Kidney glomerular epithelial cell (primary cell): Measurements from ENCODE around the gene RETN.

Source experiments
- DNase-seq: peaks from one replicate; lab custom pipeline; 2025; lab: John Stamatoyannopoulos, UW

The RETN gene

GRCh38 chr19:7668842-7669241, at the start of gene RETN:
TSS of gene RETN (plus strand) at chr19:7669049. CDS start at chr19:7669327, 278 bp downstream.
- no peak for DNase-seq

- no peak for DNase-seq
These were observed 49.0 kb upstream of the RETN start for GRCh38 chr19:7619671-7620441.

- DNase-seq, result no peak
These were observed 48.1 kb upstream of the RETN start for GRCh38 chr19:7620442-7621412.

DNA sequence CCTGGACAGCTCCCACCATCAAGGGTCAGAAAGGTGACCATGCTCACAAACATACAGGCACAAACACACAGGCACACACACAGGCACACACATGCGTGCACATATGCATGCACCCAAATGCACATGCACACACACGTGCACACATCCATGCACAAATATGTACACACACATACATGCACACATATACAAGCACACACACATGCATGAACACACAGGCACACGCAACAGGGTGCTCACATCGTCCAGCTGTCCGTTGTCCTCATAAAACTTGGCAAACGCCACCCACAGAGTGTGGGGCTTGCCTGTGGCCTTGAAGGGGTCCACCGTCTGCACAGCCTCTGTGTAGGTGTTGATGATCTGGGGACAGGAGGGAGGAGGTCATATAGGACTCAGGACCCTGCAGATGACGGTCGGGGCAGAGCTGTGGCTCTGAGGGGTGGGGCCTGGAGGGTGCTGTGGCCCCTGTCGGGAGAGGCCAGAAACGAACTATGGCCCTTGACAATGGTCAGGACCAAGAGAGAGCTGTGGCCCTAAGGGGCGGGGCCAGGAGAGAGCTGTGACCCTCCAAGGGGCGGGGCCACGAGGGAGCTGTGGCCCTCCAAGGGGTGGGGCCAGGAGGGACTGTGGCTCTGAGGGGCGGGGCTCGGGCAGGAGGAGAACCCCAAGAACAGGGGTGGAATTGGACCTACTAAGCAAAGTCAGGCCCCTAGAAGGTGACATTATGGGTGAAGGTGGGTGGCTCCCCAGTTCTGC, 45.7 kb upstream of the RETN start:
- DNase-seq, result no peak

DNA sequence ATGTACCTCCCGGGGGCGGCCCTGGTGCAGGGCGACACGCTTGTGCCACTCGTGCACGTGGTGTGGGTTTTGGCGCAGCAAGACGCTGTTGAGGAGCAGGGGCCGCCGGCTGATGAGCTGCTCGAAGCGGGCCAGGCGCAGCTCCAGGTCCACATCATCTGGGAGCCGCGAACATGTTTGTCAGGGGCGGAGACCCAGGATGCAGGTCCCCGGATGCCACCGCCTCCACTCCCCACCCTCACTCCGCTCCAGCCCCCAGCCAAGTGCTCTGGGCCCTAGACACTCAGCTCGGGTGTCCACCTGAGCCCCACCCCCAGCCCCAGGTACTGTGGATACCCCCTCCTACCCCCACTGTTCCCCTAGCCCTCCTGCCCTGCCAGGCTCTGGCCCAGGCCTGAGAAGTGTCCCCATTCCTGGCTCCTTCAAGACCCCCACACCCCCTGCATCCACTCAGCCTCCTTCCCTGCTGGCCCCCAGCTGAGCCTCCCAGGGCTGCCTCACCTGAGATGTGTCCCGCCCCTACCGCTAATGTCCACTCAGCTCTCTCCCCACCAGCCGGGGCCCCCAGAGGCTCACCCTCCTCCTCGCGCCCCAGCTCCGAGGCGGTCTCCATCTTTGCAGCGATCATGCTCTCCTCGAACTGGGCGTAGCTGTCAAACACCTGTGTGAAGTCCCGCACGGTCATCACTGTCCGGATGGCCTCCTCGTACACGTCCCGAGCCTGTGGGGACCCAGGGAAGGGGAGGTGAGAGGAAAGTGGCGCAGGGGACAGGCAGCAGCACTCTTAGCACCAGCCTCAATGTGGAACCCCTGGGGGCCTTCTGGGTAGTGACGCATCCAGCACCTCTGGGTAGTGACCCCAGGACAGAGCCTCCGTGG, 44.9 kb upstream of the RETN start:
- no peak for DNase-seq

- DNase-seq, result no peak
These were observed 44.0 kb upstream of the RETN start for GRCh38 chr19:7624810-7625209.

- no peak for DNase-seq
These were observed 43.0 kb upstream of the RETN start for GRCh38 chr19:7625763-7626372.

GRCh38 chr19:7627166-7627565, 41.7 kb upstream of the RETN start:
- DNase-seq, result no peak

- DNase-seq, result no peak
These were observed 40.1 kb upstream of the RETN start for GRCh38 chr19:7628589-7629311.

- peak; percentile 99 for DNase-seq
These were observed 39.3 kb upstream of the RETN start, which contains the start of the genes PET100 and XAB2 for GRCh38 chr19:7629347-7630054. TSS of gene PET100 (plus strand) at chr19:7629793. CDS start at chr19:7629834, 41 bp downstream. TSS of gene XAB2 (minus strand) at chr19:7629545. CDS start at chr19:7629527, 18 bp downstream.

- no peak for DNase-seq
These were observed 37.3 kb upstream of the RETN start for GRCh38 chr19:7631577-7631976.

- no peak for DNase-seq
These were observed 36.3 kb upstream of the RETN start for GRCh38 chr19:7632340-7633203.

DNA sequence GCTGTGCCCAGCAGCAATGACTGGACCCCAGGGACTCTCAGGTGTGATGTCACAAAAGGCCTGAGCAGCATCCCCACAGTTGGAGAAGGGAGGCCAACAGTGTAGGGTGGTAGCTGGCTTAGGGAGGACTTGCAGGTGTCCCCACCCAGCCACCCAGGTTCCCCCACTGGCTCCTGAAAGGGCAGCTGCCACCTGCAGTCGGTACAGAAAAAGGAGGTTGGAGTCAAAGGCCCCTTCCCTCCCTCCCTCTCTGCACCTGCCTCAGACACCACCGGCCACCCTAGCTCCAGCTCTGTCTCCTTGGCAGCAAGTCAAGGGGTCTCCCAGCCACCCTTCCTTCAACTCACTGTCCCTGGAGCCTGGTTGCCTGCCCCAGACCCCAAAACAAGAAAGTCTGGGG, 35.2 kb upstream of the RETN start, which contains the start of gene PCP2:
Gene PCP2, minus strand, starts transcription at position 22 of the 400 bp plus-strand sequence. CDS start 262 bp downstream, outside the sequence.
- no peak for DNase-seq

GRCh38 chr19:7635670-7636069, 33.2 kb upstream of the RETN start:
- DNase-seq, result no peak

DNA sequence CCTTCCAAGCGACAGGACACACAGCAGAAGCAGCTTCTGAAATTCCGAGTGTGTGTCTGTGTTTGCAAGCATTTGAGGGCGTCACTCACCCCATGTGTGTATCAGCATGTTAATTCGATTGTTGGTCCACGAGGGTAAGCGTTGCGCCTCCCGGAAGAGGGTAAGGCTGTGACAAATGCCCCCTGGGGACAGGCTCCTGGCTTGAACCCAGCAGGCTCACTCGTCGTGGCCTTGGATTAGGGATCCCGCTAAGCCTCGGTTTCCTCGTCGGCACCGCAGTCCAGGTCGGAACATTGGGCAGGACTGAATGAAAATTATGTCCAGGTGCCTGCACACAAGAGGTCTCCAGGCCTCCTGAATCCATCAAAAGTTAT, 32.5 kb upstream of the RETN start:
- DNase-seq, result no peak

DNA sequence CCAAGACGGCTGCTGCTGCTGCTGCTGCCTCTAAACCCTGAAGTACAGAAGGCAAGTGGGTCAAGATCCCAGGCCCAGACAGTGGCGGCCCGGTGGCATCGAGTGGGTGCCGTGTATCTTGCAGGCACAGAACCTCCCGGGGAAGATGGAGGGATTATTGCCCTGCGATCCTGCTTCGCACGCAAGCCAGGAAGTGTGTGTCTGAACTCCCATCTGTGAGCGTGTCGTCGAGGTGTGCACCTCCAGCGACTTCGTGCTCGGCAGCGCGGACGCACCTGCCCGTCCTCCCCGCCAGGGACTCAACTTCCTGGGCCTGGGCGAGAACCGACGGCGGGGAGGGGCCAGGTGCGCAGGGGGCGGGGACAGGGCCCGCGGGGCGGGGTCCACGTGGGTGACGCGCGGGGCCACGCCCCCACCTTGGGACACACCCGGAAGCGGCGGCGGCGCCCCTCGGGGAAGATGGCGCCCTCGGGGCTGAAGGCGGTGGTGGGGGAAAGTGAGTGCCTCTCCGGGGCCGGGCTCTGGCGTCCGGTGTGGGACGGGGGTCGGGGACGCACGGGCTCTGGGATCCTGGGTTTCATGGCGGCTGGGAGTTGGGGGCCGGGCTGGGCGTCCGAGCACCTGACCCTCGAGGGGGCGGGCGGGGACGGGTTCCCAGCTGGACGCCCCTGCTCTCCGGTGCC, 32.0 kb upstream of the RETN start, which contains the start of gene STXBP2:
Gene STXBP2, plus strand, starts transcription at position 420 of the 683 bp plus-strand sequence. Its CDS starts 40 bp downstream, at position 460.
- DNase-seq, result peak; percentile 46
